ENCODE results near the gene SLIT1. TPM values are rescaled to one million over a fixed set of nuclear protein-coding genes. Genes with fewer than 3 reads are reported as not detected.

Gene SLIT1
- total and polyA plus RNA-seq, 2 of the 8 experiments (the other 6 are each of a cell fraction or from before 2014, with no cell fraction given), result 0.70 to 0.88 TPM

DNA sequence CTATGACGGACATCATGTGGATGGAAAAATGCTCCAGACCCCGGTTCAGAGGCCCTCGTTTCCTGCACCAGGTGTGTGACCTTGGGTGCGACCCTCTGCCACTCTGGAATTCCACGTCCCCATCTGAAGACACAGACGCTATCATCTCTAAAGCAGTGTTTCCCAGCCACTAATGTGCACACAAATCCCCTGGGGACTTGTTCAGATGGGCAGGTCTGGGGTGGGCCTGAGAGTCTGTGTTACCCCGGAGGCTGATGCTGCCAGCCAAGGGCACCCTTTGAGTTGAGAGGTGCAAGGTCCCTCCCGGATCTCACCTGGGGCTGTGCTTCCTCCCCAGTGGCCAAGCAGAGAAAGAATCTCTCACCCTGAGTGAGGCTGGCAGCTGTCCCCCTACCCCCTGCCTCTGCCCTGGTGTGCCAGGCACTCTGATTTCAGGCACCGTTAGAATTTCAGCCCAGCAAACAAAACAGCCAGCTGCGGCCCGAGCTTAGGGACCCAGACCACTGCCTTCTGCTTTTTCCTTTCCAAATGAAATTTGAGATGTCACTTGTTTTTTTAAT is 90.0 kb downstream of the SLIT1 start:
- no peak overlapping the region for H4K5ac ChIP-seq (ENCODE audit: insufficient read length, low read depth, low read length)
- peaks cover 0 to 9% (median 2%) of the 10 kb centered on the region in 4 experiments; a peak in 3 of 7 replicates for H3K4me1 ChIP-seq (replicated peaks in 1 of 4; ENCODE audit: control insufficient read depth in 3 of 4, insufficient read depth in 4 of 4, low read length in 3 of 4)
- no peak overlapping the region for H2BK12ac ChIP-seq (ENCODE audit: low read depth, low read length)
- no peak overlapping the region for H3K4me2 ChIP-seq (ENCODE audit: insufficient read depth in 1 of 2, low read depth in 2 of 2, low read length in 2 of 2)
- H2BK15ac ChIP-seq (ENCODE audit: low read length), result no peak overlapping the region
- DNase-seq (ENCODE audit: low read depth in 1 of 2, low spot score in 2 of 2) (no peak), FAIRE-seq (no peak)
- WGBS, 2 experiments (ENCODE audit: extremely low coverage in 1 of 2, insufficient coverage in 1 of 2, insufficient read length in 1 of 2, insufficient replicate concordance in 2 of 2, low coverage in 1 of 2, low lambda C conversion rate in 2 of 2, missing lambda C conversion rate in 1 of 2), result 86% methylated on average over 11 of the region's 11 CpGs; no CpG with 5 or more reads in 1 of the 2 experiments
- no peak overlapping the region for H2AK5ac ChIP-seq (ENCODE audit: low read depth, low read length)
- no peaks in the 10 kb centered on the region for H3K36me3 ChIP-seq (ENCODE audit: control insufficient read depth in 2 of 4, insufficient read depth in 4 of 4, low read length in 3 of 4)
- H3K9ac ChIP-seq (replicated peaks in 1 of 4; ENCODE audit: extremely low read depth in 1 of 4, low read depth in 3 of 4, low read length in 3 of 4), result no peak overlapping the region
- TF ChIP-seq, protein P1, sequence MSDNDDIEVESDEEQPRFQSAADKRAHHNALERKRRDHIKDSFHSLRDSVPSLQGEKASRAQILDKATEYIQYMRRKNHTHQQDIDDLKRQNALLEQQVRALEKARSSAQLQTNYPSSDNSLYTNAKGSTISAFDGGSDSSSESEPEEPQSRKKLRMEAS (IDR thresholded peaks at IDR 0.05), result no peak
- TF ChIP-seq EP300 (IDR thresholded peaks at IDR 0.05; ENCODE audit: borderline replicate concordance in 1 of 2, low read depth in 2 of 2, low read length in 2 of 2), result no peak
- TF ChIP-seq CTBP2 (IDR thresholded peaks at IDR 0.05; ENCODE audit: borderline replicate concordance, insufficient read depth, insufficient read length, low read length), result no peak
- TF ChIP-seq, protein P2, sequence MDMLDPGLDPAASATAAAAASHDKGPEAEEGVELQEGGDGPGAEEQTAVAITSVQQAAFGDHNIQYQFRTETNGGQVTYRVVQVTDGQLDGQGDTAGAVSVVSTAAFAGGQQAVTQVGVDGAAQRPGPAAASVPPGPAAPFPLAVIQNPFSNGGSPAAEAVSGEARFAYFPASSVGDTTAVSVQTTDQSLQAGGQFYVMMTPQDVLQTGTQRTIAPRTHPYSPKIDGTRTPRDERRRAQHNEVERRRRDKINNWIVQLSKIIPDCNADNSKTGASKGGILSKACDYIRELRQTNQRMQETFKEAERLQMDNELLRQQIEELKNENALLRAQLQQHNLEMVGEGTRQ (IDR thresholded peaks at IDR 0.05; ENCODE audit: low read length), result no peak
- TF ChIP-seq SP2 (IDR thresholded peaks at IDR 0.05; ENCODE audit: low read length), result no peak
- TF ChIP-seq SAP30 (IDR thresholded peaks at IDR 0.05; ENCODE audit: insufficient read depth, insufficient replicate concordance, low read length), result no peak
- TF ChIP-seq HDAC6 (IDR thresholded peaks at IDR 0.05; ENCODE audit: low read depth, low read length), result no peak
- H3K27me3 ChIP-seq (replicated peaks in 1 of 4; ENCODE audit: control insufficient read depth in 3 of 4, extremely low read depth in 1 of 4, insufficient read depth in 3 of 4, low read length in 3 of 4), result no peaks in the 10 kb centered on the region
- H3K18ac ChIP-seq (ENCODE audit: extremely low read depth, low read length), result no peak overlapping the region; the same call in 1 of the 2 replicates
- H3K4me3 ChIP-seq (ENCODE audit: extremely low read depth in 1 of 4, insufficient read depth in 2 of 4, low read depth in 3 of 4, low read length in 4 of 4), result no peak overlapping the region
- no peak overlapping the region for H3K23ac ChIP-seq (ENCODE audit: insufficient read length)
- H3K9me3 ChIP-seq (ENCODE audit: insufficient read depth in 2 of 2, low read depth in 1 of 2, low read length in 1 of 2), result no peaks in the 10 kb centered on the region
- no peak overlapping the region for H3K4ac ChIP-seq (replicated peaks; ENCODE audit: insufficient read length, low read depth, low read length)
- no peak overlapping the region for H3K56ac ChIP-seq (replicated peaks; ENCODE audit: insufficient read length, low read depth, low read length)
- H2BK120ac ChIP-seq (replicated peaks; ENCODE audit: low read depth, low read length), result no peak overlapping the region
- H3K14ac ChIP-seq (ENCODE audit: insufficient read length), result no peak overlapping the region
- no peaks in the 10 kb centered on the region for H3K79me2 ChIP-seq (ENCODE audit: control insufficient read depth in 1 of 2, insufficient read depth in 2 of 2, low read length in 2 of 2)
- no peak overlapping the region for H4K8ac ChIP-seq (ENCODE audit: extremely low read depth, insufficient read depth, low read length)
- no peaks in the 10 kb centered on the region for H4K20me1 ChIP-seq (replicated peaks in 1 of 2; ENCODE audit: control insufficient read depth in 1 of 2, insufficient read depth in 2 of 2, low read length in 2 of 2)
- H2BK5ac ChIP-seq (ENCODE audit: low read depth, low read length), result no peak overlapping the region
- H3K23me2 ChIP-seq (ENCODE audit: low read depth, low read length), result no peaks in the 10 kb centered on the region
- ChIA-PET POLR2A (ENCODE audit: partially characterized antibody) (interaction anchor here (1.7 kb wide), 1 partner anchor 8 kb away, joined by 4 read pairs; no protein-coding TSS in a partner anchor), CTCF (ENCODE audit: partially characterized antibody) (interaction anchor here (0.9 to 42.3 kb wide), 7 partner anchors 11 to 122 kb away, joined by 3 to 1348 read pairs (median 7); no protein-coding TSS in a partner anchor)
- H3K27ac ChIP-seq (ENCODE audit: low read depth, low read length), result no peak overlapping the region
- H2BK20ac ChIP-seq (ENCODE audit: low read length), result no peak overlapping the region
- no peak overlapping the region for H4K91ac ChIP-seq (replicated peaks; ENCODE audit: insufficient read length, low read length)
- no peak overlapping the region for H2AFZ ChIP-seq (ENCODE audit: low read length)
- H3K79me1 ChIP-seq (ENCODE audit: low read depth, low read length), result no peaks in the 10 kb centered on the region

All from H1 (cell line).